Measurements from ENCODE around the gene SLC1A4.
"Not testable (repeated sequence)": the region's sequence is repeated elsewhere in the genome, so short reads cannot be mapped to it uniquely, and the experiment has no call there.

Gene SLC1A4

GRCh38 chr2:64995041-64995440 lies 5.8 kb downstream of the SLC1A4 start:
- DNase-seq, result no peak

GRCh38 chr2:64996871-64997307 lies 7.7 kb downstream of the SLC1A4 start:
- DNase-seq, result no peak

GRCh38 chr2:64998658-64999061 lies 9.5 kb downstream of the SLC1A4 start:
- no peak for DNase-seq

GRCh38 chr2:64999754-65000153 lies 10.6 kb downstream of the SLC1A4 start:
- DNase-seq, result no peak

- no peak for DNase-seq
Observed at GRCh38 chr2:65000644-65001043, 11.4 kb downstream of the SLC1A4 start.

GRCh38 chr2:65003037-65003436 lies 13.8 kb downstream of the SLC1A4 start:
- no peak for DNase-seq

GRCh38 chr2:65004232-65004631 lies 15.0 kb downstream of the SLC1A4 start:
- DNase-seq, result not testable (repeated sequence)

GRCh38 chr2:65013776-65014175 lies 24.6 kb downstream of the SLC1A4 start:
- no peak for DNase-seq

GRCh38 chr2:65015731-65016130 lies 26.5 kb downstream of the SLC1A4 start:
- DNase-seq, result no peak

- DNase-seq, result no peak
Observed at GRCh38 chr2:65016789-65017188, 27.6 kb downstream of the SLC1A4 start.

GRCh38 chr2:65017335-65017734 lies 28.1 kb downstream of the SLC1A4 start:
- DNase-seq, result no peak

- no peak for DNase-seq
Observed at GRCh38 chr2:65018141-65018582, 29.0 kb downstream of the SLC1A4 start.

GRCh38 chr2:65019010-65019409 lies 29.8 kb downstream of the SLC1A4 start:
- DNase-seq, result no peak

GRCh38 chr2:65019675-65020195 lies 30.5 kb downstream of the SLC1A4 start:
- no peak for DNase-seq

GRCh38 chr2:65020251-65020650 lies 31.1 kb downstream of the SLC1A4 start:
- DNase-seq, result not testable (repeated sequence)

GRCh38 chr2:65020943-65021528 lies 31.8 kb downstream of the SLC1A4 start:
- no peak for DNase-seq

- peak; percentile 14 for DNase-seq
Observed at GRCh38 chr2:65021709-65022108, 32.5 kb downstream of the SLC1A4 start.

- DNase-seq, result no peak
Observed at GRCh38 chr2:65022189-65022588, 33.0 kb downstream of the SLC1A4 start.

- DNase-seq, result no peak
Observed at GRCh38 chr2:65023742-65024141, 34.5 kb downstream of the SLC1A4 start.

GRCh38 chr2:65024149-65024829 lies 35.1 kb downstream of the SLC1A4 start:
- DNase-seq, result no peak

GRCh38 chr2:65025453-65026123 lies 36.4 kb downstream of the SLC1A4 start:
- DNase-seq, result no peak

GRCh38 chr2:65026154-65026553 lies 37.0 kb downstream of the SLC1A4 start:
- no peak for DNase-seq

- DNase-seq, result no peak
Observed at GRCh38 chr2:65026704-65027464, 37.7 kb downstream of the SLC1A4 start.
